Amniotic stem cell (primary cell): ENCODE results near the gene EML4.

ENCODE experiments used
- DNase-seq: peaks from one replicate; lab custom pipeline; 2025; lab: John Stamatoyannopoulos, UW

Gene EML4

GRCh38 chr2:42196403-42197267 is 27.5 kb downstream of the EML4 start:
- DNase-seq, result no peak

GRCh38 chr2:42197792-42198191 is 28.6 kb downstream of the EML4 start:
- no peak for DNase-seq

GRCh38 chr2:42198466-42198865 is 29.3 kb downstream of the EML4 start:
- DNase-seq, result no peak

- no peak for DNase-seq
Measured at GRCh38 chr2:42199002-42199401, 29.8 kb downstream of the EML4 start.

GRCh38 chr2:42199626-42200025 is 30.5 kb downstream of the EML4 start:
- DNase-seq, result no peak

- no peak for DNase-seq
Measured at GRCh38 chr2:42200926-42201855, 32.0 kb downstream of the EML4 start.

GRCh38 chr2:42202634-42203008 is 33.5 kb downstream of the EML4 start:
- DNase-seq, result no peak

GRCh38 chr2:42203792-42204191 is 34.6 kb downstream of the EML4 start:
- no peak for DNase-seq

- no peak for DNase-seq
Measured at GRCh38 chr2:42205337-42205736, 36.2 kb downstream of the EML4 start.

- DNase-seq, result no peak
Measured at GRCh38 chr2:42207826-42208225, 38.7 kb downstream of the EML4 start.

- no peak for DNase-seq
Measured at GRCh38 chr2:42210203-42210602, 41.0 kb downstream of the EML4 start.

GRCh38 chr2:42211291-42211690 is 42.1 kb downstream of the EML4 start:
- DNase-seq, result no peak

GRCh38 chr2:42214669-42215068 is 45.5 kb downstream of the EML4 start:
- DNase-seq, result no peak

- no peak for DNase-seq
Measured at GRCh38 chr2:42216694-42217093, 47.5 kb downstream of the EML4 start.

- no peak for DNase-seq
Measured at GRCh38 chr2:42217307-42217706, 48.2 kb downstream of the EML4 start.

- no peak for DNase-seq
Measured at GRCh38 chr2:42217914-42218313, 48.8 kb downstream of the EML4 start.

GRCh38 chr2:42218712-42219111 is 49.6 kb downstream of the EML4 start:
- DNase-seq, result no peak

GRCh38 chr2:42219160-42219559 is 50.0 kb downstream of the EML4 start:
- DNase-seq, result no peak

- no peak for DNase-seq
Measured at GRCh38 chr2:42220566-42220965, 51.4 kb downstream of the EML4 start.

- no peak for DNase-seq
Measured at GRCh38 chr2:42223067-42223854, 54.1 kb downstream of the EML4 start.

- no peak for DNase-seq
Measured at GRCh38 chr2:42223855-42224268, 54.7 kb downstream of the EML4 start.

GRCh38 chr2:42224422-42225067 is 55.4 kb downstream of the EML4 start:
- DNase-seq, result no peak
